ENCODE results near the gene RAB18.
"Not testable (repeated sequence)": the region's sequence is repeated elsewhere in the genome, so short reads cannot be mapped to it uniquely, and the experiment has no call there.

RAB18 gene

DNA sequence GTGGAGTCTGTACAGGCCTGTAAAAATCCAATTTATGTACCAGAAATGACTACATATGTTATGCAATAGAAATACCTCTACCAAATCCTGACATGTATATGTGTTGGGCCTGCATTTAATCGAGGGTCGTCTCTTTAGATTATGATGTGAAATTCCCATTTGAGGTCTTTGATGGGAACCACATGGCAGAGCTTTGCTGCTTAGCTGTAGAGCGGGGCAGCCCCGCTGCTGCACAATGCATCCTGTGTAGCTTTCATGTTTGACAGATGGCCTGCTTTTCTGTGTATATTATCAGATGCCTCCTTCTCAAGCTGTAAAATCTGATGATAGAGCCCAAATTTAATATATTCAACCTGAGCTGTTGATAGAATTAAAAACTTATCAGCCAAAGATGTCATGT, 65.8 kb downstream of the RAB18 start:
- TF ChIP-seq, protein P1, sequence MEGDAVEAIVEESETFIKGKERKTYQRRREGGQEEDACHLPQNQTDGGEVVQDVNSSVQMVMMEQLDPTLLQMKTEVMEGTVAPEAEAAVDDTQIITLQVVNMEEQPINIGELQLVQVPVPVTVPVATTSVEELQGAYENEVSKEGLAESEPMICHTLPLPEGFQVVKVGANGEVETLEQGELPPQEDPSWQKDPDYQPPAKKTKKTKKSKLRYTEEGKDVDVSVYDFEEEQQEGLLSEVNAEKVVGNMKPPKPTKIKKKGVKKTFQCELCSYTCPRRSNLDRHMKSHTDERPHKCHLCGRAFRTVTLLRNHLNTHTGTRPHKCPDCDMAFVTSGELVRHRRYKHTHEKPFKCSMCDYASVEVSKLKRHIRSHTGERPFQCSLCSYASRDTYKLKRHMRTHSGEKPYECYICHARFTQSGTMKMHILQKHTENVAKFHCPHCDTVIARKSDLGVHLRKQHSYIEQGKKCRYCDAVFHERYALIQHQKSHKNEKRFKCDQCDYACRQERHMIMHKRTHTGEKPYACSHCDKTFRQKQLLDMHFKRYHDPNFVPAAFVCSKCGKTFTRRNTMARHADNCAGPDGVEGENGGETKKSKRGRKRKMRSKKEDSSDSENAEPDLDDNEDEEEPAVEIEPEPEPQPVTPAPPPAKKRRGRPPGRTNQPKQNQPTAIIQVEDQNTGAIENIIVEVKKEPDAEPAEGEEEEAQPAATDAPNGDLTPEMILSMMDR (conservative IDR thresholded peaks at IDR 0.05; ENCODE audit: low read length), result no peak
- no peak overlapping the region for H3K4me3 ChIP-seq (ENCODE audit: low read length)
- DNase-seq (ENCODE audit: low read depth), result no peak

DNA sequence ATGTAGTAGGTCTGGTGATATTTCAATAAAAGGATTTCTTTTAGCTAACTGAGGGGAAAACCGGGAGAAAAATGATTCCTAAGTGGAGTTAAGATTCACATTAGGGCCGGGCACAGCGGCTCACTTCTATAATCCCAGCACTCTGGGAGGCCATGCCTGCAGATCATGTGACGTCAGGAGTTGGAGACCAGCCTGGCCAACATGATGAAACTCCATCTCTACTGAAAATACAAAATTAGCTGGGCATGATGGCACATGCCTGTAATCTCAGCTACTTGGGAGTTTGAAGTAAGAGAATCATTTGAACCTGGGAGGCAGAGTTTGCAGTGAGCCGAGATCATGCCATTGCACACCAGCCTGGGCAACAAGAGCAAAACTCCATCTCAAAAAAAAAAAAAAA, 72.9 kb downstream of the RAB18 start:
- not testable (repeated sequence) for DNase-seq (ENCODE audit: low read depth); H3K4me3 ChIP-seq (ENCODE audit: low read length)

DNA sequence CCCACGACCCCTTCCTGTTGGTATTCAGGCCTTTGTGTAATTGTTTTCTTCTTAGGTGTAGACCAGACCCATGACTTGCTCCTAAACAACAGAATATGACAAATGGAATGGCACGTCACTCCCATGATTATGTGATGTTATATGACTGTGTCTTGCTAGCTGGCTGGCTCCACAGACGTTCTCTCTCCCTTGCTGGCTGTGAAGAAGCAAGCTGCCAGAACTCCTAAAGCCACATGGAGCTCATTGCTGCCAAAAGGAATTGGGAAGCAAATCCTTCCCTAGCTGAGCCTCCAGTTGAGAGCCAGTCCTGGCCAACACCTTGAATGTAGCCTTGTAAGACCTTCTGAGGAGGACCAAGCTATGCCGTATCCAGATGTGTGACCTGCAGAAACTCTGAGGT, 74.2 kb downstream of the RAB18 start:
- H3K4me3 ChIP-seq (ENCODE audit: low read length), result no peak overlapping the region
- TF ChIP-seq, protein P1 (conservative IDR thresholded peaks at IDR 0.05; ENCODE audit: low read length), result no peak
- peak; percentile 41 for DNase-seq (ENCODE audit: low read depth)

DNA sequence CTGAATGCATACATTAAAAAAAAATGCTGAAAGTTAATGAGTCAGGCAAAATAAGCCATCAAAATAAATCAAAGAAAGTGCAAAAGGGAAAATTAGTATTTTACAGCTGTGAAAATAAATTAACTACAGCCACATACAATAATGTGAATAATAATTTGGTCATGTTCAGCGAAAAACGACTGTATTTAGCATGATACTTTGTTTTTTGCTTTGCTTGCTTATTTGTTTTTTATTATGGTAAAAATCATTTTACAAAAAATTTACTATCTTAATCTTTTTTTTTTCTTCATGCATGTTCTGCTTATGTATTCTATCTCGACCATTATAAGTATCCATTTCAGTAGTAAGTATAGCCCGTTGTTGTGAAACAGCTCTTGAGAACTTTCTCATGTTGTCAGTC, 77.1 kb downstream of the RAB18 start:
- DNase-seq (ENCODE audit: low read depth), result no peak
- no peak overlapping the region for H3K4me3 ChIP-seq (ENCODE audit: low read length)
- TF ChIP-seq, protein P1 (conservative IDR thresholded peaks at IDR 0.05; ENCODE audit: low read length), result no peak

DNA sequence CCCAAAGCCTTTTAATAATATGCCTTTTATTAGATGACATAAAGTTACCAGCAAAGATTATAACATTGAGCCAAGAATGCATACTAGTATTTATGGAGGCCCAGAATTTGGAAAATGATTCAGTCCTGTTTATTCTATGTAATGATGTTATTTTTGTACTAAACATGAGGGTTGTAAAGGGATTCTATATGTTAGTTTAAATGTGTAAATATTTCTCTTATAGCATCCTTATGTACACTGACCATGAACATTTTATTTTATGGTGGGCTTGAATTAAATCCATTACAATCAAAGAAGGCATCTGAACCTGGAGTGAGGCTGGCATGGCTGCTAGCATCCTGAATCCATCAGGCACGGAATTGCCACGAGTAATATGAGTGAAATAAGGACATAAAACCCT, 80.2 kb downstream of the RAB18 start:
- DNase-seq (ENCODE audit: low read depth), result no peak
- H3K4me3 ChIP-seq (ENCODE audit: low read length), result no peak overlapping the region
- TF ChIP-seq, protein P1 (conservative IDR thresholded peaks at IDR 0.05; ENCODE audit: low read length), result no peak

All from AG10803 (cell line).